GM19240 (cell line): Measurements from ENCODE around the gene CIRBP.
A peak's percentile ranks its signal among the peaks of the same experiment; 100 is the strongest.

Experiments
- DNase-seq: peaks from one replicate; pipeline ENCODE4 v3.0.0; 2011; ENCODE audit warnings: low spot score; ENCODE audit not compliant: insufficient read length

Gene CIRBP

GRCh38 chr19:1230783-1231489 lies 38.2 kb upstream of the CIRBP start:
- no peak for DNase-seq

DNA sequence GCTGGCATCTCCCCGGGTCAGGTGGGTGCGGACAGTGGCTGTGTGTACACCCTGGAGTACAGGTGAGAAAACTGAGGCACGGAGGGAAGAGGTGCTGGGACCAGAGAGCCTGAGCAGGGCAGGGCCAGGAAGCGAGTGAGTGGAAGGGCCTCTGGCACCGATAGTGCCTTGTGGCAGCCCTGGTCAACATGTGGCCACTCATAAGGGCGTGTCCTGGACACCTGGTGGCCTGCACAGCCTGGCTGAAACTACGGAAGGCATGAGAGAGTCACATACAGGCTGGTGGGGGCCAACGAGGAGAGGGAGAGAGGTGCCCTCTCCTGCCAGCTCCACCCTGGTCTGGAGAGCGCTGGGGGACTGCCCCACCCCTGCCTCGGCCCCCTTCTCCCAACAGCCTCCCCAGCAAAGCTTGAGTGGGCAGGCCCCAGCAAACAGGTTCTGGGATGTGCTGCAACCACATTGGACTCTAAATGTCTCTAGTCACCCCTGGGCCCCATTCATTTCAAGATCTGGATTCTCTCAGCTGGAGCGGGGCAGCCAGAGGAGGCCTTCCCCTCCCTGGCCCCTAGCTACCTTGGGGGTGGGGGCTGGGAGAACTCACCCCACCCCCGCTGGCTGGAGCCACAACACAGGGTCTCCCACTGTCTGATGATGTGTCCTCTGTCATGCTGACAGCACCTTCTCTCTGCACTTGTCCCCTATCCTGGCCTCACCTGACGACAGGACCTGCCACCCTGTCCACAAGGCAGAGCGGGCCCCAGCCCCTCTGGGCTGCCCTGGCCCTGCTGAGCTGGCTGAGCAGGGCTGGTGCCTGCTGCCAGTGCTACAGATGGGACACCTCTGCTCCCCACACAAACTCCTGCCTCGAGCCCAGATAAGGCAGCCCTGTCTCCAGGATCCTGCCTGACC lies 37.1 kb upstream of the CIRBP start:
- DNase-seq, result no peak

- DNase-seq, result no peak
Measured at GRCh38 chr19:1232652-1233072, 36.5 kb upstream of the CIRBP start.

- DNase-seq, result no peak
Measured at GRCh38 chr19:1233115-1233667, 35.9 kb upstream of the CIRBP start.

- DNase-seq, result no peak
Measured at GRCh38 chr19:1234051-1234954, 34.8 kb upstream of the CIRBP start.

DNA sequence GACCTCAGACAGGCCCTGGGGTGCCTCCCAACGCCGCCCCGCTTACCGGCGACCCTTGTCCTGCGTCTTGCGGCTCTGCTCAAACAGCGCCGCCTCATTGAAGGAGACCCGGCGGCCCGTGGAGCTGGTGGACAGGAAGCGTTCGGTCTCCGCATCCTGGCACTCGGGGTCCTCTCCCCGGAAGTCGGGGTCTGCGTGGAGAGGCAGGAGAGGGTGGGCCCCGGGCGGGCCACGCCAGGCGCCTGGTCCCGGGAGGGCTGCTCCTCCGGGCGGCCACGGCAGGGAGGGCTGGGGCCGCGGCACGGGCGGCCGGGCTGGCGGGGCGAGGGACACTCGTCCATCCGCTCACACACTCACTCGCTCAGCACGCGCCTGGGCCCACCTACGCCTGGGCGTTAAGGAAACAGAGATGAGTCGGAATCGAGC lies 34.2 kb upstream of the CIRBP start:
- DNase-seq, result no peak

GRCh38 chr19:1235625-1236538 lies 33.2 kb upstream of the CIRBP start:
- DNase-seq, result no peak

DNA sequence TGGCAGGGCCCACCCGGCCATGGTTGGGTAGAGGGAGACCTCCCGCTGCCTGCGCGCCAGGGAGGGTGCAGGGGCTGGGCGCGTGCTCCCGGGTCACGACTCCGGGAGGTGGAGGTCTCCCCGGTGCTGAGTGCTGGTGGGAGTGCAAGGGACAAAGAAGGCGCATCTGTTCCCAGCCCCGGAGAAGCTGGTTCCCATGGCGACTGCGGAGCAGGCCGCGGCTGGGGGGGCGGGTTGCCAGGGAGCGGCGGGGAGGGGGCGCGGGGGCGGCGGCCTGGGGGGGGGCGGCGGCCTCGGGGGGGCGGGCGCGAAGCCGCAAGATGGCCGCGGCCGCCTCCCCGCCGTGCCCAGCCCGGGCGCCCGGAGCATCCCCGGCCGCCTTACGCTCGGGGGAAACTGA lies 32.6 kb upstream of the CIRBP start:
- no peak for DNase-seq

GRCh38 chr19:1237027-1237659 lies 32.0 kb upstream of the CIRBP start:
- DNase-seq, result no peak

GRCh38 chr19:1237754-1238368 lies 31.3 kb upstream of the CIRBP start, which contains the start of gene CBARP:
TSS of gene CBARP (minus strand) at chr19:1238005. CDS start at chr19:1236100, 1,905 bp downstream.
- no peak for DNase-seq

DNA sequence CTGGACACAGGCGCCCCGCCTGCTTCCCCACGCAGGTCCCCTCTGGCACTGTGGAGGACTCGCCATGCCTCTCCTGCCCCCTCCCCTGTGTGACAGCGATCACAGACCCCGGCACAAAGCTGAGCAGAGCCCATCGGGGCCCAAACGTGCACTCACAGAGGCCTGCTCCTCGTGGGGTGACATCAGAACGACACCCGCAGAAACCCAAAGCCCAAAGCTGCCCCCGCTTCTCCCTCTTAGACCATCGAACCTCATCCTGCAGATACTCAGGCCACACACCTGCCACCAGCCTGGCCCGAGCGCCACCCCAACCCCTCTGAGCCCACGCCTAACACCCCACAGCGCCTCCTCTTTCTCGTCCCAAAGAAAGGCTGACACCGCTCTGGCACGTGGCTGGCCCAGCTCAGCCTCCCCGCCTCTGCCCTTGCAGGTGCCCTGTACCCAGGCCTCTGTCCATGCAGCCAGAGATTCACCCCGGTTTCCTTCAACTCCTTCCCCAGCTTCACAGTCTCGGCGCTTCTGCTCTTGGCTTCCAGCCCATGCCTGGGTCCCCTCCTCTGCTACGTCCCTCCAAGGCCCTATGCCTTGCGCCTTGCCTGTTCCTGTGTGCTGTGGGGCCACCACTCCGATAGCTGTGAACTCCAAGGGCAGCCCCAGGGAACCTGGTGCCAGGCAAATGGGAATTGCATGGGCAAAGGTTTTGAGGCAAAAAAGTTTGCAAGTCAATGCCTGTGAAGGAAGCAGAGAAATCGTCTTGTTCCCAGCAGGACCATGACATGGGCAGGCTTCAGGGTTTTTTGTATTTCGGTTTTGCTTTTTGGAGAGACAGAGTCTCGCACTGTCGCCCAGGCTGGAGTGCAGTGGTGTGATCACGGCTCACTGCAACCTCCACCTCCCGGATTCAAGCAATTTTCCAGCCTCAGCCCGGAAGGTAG lies 30.5 kb upstream of the CIRBP start:
- DNase-seq, result no peak

- no peak for DNase-seq
Measured at GRCh38 chr19:1239420-1239795, 29.7 kb upstream of the CIRBP start.

DNA sequence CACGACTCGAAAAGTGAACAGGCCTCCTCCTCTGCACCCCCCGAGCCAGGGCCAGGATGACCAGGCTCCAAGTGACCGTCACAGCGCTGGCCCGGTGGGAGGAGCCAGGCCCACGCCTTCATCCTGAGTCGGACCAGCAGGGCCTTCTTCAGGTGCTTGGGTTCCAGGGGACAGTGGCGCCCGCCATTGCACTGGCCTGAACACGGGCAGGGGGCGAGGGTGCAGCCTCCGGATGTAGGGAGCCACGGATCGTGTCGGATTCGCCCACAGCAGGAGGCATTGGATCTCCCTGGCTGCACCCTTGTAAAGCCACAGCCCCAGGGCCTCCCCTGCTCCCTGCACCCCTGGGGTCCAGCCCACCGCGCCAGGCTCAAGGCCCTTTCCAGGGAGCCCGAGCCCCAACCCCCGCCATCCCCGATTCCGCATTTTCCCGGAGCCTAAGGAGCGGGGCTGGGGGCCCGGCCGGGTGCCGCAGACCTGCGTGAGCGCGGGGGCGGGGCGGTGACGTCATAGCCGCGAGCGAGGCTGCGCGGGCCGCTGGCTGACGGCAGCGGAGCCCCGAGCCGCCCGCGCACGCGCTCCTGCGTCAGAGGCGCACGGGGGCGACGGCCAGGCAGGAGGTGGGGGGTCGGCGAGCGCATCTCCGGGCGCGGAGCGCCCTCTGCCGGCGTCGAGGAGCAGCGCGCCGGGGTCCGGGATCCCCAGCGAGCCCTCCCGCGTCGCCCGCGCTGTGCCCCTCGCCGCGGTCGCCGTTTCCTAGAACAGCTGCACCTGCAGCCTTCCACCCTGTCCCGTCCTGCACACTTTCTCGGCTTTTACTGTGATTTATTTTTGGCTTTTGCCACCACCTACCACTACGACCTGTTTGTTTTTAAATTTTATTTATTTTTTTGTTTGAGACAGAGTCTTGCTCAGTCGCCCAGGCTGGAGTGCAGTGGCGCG lies 29.1 kb upstream of the CIRBP start:
- peak; percentile 99 for DNase-seq

GRCh38 chr19:1240925-1241324 lies 28.2 kb upstream of the CIRBP start:
- DNase-seq, result no peak

DNA sequence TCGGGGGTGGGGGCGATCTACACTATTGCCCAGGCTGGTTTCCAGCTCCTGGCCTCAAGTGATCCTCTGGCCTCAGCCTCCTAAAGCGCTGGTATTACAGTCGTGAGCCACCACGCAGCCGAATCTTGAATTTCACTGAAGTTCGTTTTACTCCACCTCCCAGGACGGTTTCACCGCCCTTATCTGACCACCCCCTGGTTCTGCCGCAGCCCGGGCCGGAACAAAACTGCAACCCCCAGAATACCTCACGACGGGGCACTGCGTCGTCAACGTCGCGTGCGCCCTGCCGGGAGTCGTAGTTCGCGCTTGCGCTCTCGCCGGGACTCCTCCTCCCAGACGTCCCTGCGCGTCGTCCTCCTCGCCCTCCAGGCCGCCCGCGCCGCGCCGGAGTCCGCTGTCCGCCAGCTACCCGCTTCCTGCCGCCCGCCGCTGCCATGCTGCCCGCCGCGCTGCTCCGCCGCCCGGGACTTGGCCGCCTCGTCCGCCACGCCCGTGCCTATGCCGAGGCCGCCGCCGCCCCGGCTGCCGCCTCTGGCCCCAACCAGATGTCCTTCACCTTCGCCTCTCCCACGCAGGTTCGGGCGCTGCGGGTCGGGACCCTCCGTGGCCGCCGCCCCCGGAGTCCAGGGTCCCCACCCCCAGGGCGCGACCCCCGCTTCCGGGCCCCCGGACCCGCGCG lies 27.6 kb upstream of the CIRBP start, which contains the start of gene ATP5F1D:
ATP5F1D (plus strand) TSS at position 335 of the 679 bp plus-strand sequence; CDS start at position 435, 100 bp downstream.
- DNase-seq, result peak; percentile 100
